HG03457 (cell line): ENCODE data around the gene UNC93B1.

Experiments used
- ATAC-seq: cut with Tn5 transposase; IDR thresholded peaks from one replicate; pipeline ENCODE4 v1.9.1; 2021; ENCODE audit warnings: moderate number of reproducible peaks; ENCODE audit not compliant: unreplicated experiment

UNC93B1 gene

DNA sequence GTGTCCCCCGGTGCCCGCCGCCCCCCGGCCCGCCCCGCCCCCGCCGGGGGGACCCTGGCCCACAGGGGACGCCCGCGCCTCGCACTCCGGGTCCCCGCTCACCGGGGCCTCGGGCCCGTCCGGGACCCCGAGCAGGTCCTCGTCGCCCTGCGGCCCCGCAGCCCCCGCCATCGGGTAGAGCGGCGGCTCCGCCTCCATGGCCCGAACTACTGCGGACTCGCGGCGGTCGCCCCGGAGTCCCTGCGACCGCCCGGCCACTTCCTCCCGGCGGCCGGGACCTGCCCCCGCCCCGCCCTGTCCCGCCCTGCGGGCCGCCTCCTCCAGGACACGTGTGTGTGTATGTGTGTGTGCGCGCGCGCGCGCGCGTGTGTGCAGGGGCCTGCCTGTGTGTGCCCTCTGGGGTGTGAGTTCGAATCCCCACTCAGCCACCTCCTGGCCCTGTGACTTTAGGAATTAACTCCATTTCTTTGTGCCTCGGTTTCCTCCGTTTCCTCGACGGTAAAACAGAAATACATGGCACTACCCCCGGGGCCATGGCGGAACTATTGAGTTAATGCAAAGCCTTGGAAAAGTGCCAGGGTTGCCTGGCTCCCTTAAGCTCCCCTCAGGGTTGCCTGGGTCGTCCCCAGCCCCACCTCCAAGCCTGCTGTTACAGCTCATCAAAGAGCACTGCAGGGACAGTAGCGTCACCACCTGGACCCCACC is at the start of gene UNC93B1:
Gene UNC93B1 (minus strand): TSS at position 252 of the 705 bp plus-strand sequence. CDS start 54 bp downstream, at position 198.
- ATAC-seq, result no peak

DNA sequence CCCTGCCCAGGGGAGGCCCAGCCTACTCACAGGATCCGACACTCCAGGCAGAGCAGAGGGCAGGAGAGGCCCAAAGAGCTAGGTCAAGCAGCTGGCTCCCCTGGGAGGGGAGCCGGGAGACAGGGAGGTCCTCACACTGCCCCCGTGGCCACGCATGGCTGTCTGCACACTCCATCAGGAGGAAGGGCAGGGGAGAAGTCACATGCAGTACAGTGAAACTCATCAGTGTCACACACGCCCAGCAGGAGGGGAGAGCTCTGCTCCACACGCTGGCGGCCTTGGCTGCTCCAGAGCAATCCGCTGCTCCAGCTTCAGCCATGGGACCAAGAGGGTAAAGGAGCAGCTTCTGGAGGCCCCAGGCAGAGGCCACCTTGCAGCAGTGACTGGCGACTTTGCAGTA is 49.2 kb upstream of the UNC93B1 start:
- no peak for ATAC-seq

GRCh38 chr11:68052137-68052873 is 48.4 kb upstream of the UNC93B1 start:
- no peak for ATAC-seq

- ATAC-seq, result no peak
Observed at GRCh38 chr11:68051191-68052136, 47.6 kb upstream of the UNC93B1 start.

GRCh38 chr11:68050371-68050841 is 46.5 kb upstream of the UNC93B1 start:
- no peak for ATAC-seq

- no peak for ATAC-seq
Observed at GRCh38 chr11:68049509-68050370, 45.8 kb upstream of the UNC93B1 start.

GRCh38 chr11:68048681-68049508 is 45.0 kb upstream of the UNC93B1 start:
- ATAC-seq, result no peak

- no peak for ATAC-seq
Observed at GRCh38 chr11:68047437-68048290, 43.8 kb upstream of the UNC93B1 start.

DNA sequence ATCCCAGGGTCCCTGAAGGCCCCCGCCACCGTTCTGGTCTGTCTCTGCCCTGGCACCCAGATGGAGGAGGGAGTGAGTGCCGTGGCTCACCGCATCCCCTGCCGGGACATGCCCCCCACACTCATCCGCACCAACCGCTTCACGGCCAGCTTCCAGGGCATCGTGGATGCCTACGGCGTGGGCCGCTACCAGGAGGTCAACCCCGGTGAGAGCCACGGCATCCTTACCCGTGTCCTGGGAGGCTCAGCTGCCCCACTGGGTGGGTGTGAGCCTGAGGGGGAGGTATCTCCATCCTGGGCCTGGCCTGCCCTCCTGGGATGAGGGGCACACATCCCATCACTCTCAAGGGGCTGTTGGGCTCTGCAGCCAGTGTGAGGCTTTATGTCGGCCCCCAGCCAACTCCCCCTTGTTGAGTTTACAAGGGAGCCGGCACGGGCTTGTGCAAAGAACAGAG is 41.0 kb upstream of the UNC93B1 start:
- no peak for ATAC-seq

GRCh38 chr11:68044145-68044813 is 40.4 kb upstream of the UNC93B1 start:
- no peak for ATAC-seq

- ATAC-seq, result no peak
Observed at GRCh38 chr11:68043349-68044144, 39.6 kb upstream of the UNC93B1 start.

DNA sequence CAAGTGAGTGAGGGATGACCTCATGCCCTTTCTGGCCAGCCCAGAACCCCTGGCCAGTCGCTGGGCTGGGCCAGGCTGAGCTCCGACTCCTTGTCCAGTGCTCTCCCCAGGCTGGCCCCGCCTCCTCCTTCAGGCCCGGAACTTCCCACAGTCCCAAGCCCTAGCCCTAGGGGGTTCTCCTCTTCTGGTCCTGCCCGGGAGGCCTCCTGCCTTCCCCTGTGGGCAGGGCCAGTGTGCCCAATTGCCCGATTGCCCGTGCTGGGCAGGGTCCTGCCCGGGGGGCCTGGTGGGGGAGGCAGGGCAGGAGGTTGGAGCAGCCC is 39.1 kb upstream of the UNC93B1 start:
- ATAC-seq, result no peak

- no peak for ATAC-seq
Observed at GRCh38 chr11:68042219-68043028, 38.5 kb upstream of the UNC93B1 start.

DNA sequence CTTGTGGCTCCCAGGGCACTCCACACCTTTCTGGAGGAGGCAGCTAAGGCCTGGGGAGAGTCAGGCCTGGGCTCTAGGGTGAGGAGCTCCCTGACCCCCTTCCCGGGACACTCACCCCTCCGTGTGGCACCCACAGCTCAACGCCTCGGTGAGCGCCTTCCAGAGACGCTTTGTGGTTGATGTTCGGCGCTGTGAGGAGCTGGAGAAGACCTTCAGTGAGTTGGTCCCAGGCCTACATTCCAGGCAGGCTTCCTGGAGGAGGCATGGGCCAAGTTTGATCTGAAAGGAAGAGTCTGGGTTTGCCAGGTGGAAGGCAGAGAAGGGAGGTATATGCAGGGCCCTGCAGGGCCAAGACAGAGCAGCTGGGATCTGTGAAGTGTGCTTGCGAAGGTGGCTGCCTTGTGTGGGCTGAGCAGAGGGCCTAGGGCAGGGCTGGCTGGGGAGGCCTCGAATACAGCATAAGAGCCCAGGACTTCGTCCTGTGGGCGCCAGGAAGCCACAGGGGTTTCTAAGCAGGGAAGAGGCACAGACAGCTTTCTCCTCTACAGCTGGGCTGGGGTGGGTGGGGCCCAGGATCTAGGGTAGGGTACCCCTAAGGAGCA is 37.8 kb upstream of the UNC93B1 start:
- ATAC-seq, result no peak

GRCh38 chr11:68040957-68041591 is 37.2 kb upstream of the UNC93B1 start:
- ATAC-seq, result no peak
